DND-41 (cell line): ENCODE measurements around the gene FAM151A.

Experiments
- ATAC-seq: fragments of 200-7000 bp; cut with Tn5 transposase; 3 replicates; pipeline ENCODE4 v1.9.1; 2021; ENCODE audit warnings: low read depth; ENCODE audit not compliant: insufficient read depth
- DNase-seq: peaks from one replicate; pipeline ENCODE4 v3.0.0-alpha.2; 2020
- H2AFZ ChIP-seq: 2 replicates; pipeline ENCODE4 v1.6.0; 2012; ENCODE audit warnings: low read depth, low read length
- H3K27ac ChIP-seq: 2 replicates; pipeline ENCODE4 v1.5.1; 2012; ENCODE audit warnings: low read length, inconsistent platforms
- H3K27me3 ChIP-seq: fragments of 200-600 bp; sonication (generic); 2 replicates; pipeline ENCODE4 v1.6.0; 2012; ENCODE audit warnings: low read length, mild to moderate bottlenecking, inconsistent platforms; ENCODE audit not compliant: insufficient read depth, poor library complexity
- H3K36me3 ChIP-seq: 2 replicates; pipeline ENCODE4 v1.5.1; 2012; ENCODE audit warnings: low read length, inconsistent platforms; ENCODE audit not compliant: insufficient read depth
- H3K4me1 ChIP-seq: 2 replicates; pipeline ENCODE4 v1.5.1; 2012; ENCODE audit warnings: mild to moderate bottlenecking, low read length; ENCODE audit not compliant: insufficient read depth
- H3K4me2 ChIP-seq: 2 replicates; pipeline ENCODE4 v1.6.0; 2012; ENCODE audit warnings: mild to moderate bottlenecking, moderate library complexity, low read length, inconsistent platforms; ENCODE audit not compliant: insufficient read depth
- H3K4me3 ChIP-seq, 2 experiments: fragments of 200-600 bp in 1 of 2; shearing (Covaris generic) in 1 of 2; 2 replicates each; pipeline ENCODE4 v1.5.1; 2012 to 2016; ENCODE audit warnings: inconsistent platforms in 2 of 2, low read length in 2 of 2, mild to moderate bottlenecking in 2 of 2, low read depth in 1 of 2, moderate library complexity in 1 of 2
- H3K79me2 ChIP-seq: 2 replicates; pipeline ENCODE4 v1.6.0; 2012; ENCODE audit warnings: low read length, inconsistent platforms; ENCODE audit not compliant: insufficient read depth
- H3K9ac ChIP-seq: 2 replicates; pipeline ENCODE4 v1.6.0; 2012; ENCODE audit warnings: low read depth, mild to moderate bottlenecking, inconsistent platforms, low read length, moderate library complexity
- H3K9me3 ChIP-seq: 2 replicates; pipeline ENCODE4 v1.5.1; 2012; ENCODE audit warnings: low read length, moderate library complexity, mild to moderate bottlenecking, inconsistent platforms; ENCODE audit not compliant: insufficient read depth, severe bottlenecking
- H4K20me1 ChIP-seq: 2 replicates; pipeline ENCODE4 v1.6.0; 2012; ENCODE audit warnings: low read length; ENCODE audit not compliant: insufficient read depth
- CTCF ChIP-seq: IDR thresholded peaks from 2 replicates; pipeline ENCODE4 v1.5.1; 2012; ENCODE audit warnings: borderline replicate concordance, low read length, moderate library complexity, mild to moderate bottlenecking; ENCODE audit not compliant: poor library complexity, severe bottlenecking; ENCODE audit errors: extremely low read depth
- EZH2 ChIP-seq: IDR thresholded peaks from 3 replicates; pipeline ENCODE4 v1.6.1; 2012; ENCODE audit warnings: borderline replicate concordance, low read depth, mild to moderate bottlenecking, moderate library complexity, low read length, inconsistent platforms; ENCODE audit not compliant: severe bottlenecking

The FAM151A gene

GRCh38 chr1:54608566-54609230 is 14.6 kb downstream of the FAM151A start:
- H3K4me3 ChIP-seq: no peak overlapping the region
- no peak for TF ChIP-seq EZH2
- TF ChIP-seq CTCF: no peak
- no peak overlapping the region for H3K9ac ChIP-seq
- no peaks in the 10 kb centered on the region for H3K36me3 ChIP-seq
- peaks cover 17% of the 10 kb centered on the region for H3K4me1 ChIP-seq
- no peak overlapping the region for H2AFZ ChIP-seq
- ATAC-seq: no peak
- no peak overlapping the region for H3K27ac ChIP-seq
- H3K27me3 ChIP-seq: no peaks in the 10 kb centered on the region
- no peak overlapping the region for H3K4me2 ChIP-seq
- DNase-seq: no peak
- H4K20me1 ChIP-seq: no peaks in the 10 kb centered on the region
- H3K79me2 ChIP-seq: no peaks in the 10 kb centered on the region
- no peaks in the 10 kb centered on the region for H3K9me3 ChIP-seq

GRCh38 chr1:54607821-54608565 is 15.3 kb downstream of the FAM151A start:
- no peaks in the 10 kb centered on the region for H3K27me3 ChIP-seq
- DNase-seq (no peak), ATAC-seq (no peak)
- no peak overlapping the region for H3K4me3 ChIP-seq
- H3K4me2 ChIP-seq: no peak overlapping the region
- no peaks in the 10 kb centered on the region for H3K9me3 ChIP-seq
- H2AFZ ChIP-seq: no peak overlapping the region
- H3K36me3 ChIP-seq: no peaks in the 10 kb centered on the region
- peaks cover 21% of the 10 kb centered on the region for H3K4me1 ChIP-seq
- H3K79me2 ChIP-seq: no peaks in the 10 kb centered on the region
- TF ChIP-seq CTCF: no peak
- no peak for TF ChIP-seq EZH2
- H4K20me1 ChIP-seq: no peaks in the 10 kb centered on the region
- H3K27ac ChIP-seq: no peak overlapping the region
- H3K9ac ChIP-seq: no peak overlapping the region

GRCh38 chr1:54606990-54607325 is 16.4 kb downstream of the FAM151A start:
- no peak for ATAC-seq
- Histone ChIP-seq H3K36me3 (no peaks in the 10 kb centered on the region), H3K9me3 (no peaks in the 10 kb centered on the region), H3K27me3 (no peaks in the 10 kb centered on the region), H3K27ac (no peak overlapping the region), H3K9ac (no peak overlapping the region), H2AFZ (no peak overlapping the region), H3K4me1 (peaks cover 21% of the 10 kb centered on the region), H3K4me2 (no peak overlapping the region), H4K20me1 (no peaks in the 10 kb centered on the region), H3K4me3 (no peak overlapping the region), H3K79me2 (no peaks in the 10 kb centered on the region)
- no peak for TF ChIP-seq EZH2
- TF ChIP-seq CTCF: no peak
- DNase-seq: no peak
